ENCODE results near the gene ZNF280B.

- TF ChIP-seq CTCF (IDR thresholded peaks at IDR 0.05; ENCODE audit: insufficient read depth, low read depth, low read length) (no peak), EZH2 (IDR thresholded peaks at IDR 0.05; ENCODE audit: insufficient read depth, low read length) (no peak)
These were observed 47.1 kb upstream of the ZNF280B start for GRCh38 chr22:22555596-22555995.

All from astrocyte (in vitro differentiated cells and primary cell).